ENCODE results near the gene PODN.

The PODN gene

DNA sequence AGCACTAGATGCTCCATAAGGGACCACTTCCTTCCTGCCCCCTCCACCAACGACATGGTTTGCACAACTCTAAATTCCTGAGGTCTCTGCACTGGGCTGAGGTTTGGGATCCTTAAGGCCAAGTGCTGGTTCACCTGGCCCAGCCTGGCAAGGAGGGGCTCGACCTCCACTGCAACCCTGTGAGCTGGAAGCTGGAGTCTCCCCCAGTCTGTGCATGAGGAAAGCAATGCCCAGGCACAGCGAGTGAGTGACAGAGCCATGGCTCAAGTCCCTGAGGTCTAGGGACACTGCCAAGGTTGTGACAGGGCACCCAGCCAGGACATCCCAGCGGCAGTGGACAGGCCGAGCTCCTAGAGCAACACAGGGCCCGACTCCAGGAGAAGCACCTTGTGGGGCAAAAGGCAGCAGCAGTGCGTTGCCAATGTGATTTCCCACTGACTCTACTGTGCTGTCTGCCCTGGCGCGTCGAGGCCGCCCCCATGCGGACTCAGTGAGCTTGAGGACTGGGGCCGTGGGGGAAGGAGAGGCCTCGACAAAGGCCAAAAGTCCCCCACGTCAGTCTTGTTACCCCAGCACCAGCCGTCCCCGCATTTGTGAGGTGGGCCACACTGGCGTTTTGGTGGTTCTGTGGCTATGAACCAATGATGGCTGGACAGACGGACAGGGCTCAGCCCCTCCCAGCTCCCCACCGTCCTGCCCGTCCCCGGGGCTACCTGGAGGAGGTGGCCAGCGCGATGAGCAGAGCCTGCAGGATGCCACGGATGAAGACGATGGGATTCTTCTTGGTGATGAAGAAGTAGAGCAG lies 30.0 kb downstream of the PODN start:
- no peak for DNase-seq

- no peak for DNase-seq
Measured at GRCh38 chr1:53092659-53093450, 30.8 kb downstream of the PODN start.

- DNase-seq: no peak
Measured at GRCh38 chr1:53093451-53093754, 31.4 kb downstream of the PODN start.

DNA sequence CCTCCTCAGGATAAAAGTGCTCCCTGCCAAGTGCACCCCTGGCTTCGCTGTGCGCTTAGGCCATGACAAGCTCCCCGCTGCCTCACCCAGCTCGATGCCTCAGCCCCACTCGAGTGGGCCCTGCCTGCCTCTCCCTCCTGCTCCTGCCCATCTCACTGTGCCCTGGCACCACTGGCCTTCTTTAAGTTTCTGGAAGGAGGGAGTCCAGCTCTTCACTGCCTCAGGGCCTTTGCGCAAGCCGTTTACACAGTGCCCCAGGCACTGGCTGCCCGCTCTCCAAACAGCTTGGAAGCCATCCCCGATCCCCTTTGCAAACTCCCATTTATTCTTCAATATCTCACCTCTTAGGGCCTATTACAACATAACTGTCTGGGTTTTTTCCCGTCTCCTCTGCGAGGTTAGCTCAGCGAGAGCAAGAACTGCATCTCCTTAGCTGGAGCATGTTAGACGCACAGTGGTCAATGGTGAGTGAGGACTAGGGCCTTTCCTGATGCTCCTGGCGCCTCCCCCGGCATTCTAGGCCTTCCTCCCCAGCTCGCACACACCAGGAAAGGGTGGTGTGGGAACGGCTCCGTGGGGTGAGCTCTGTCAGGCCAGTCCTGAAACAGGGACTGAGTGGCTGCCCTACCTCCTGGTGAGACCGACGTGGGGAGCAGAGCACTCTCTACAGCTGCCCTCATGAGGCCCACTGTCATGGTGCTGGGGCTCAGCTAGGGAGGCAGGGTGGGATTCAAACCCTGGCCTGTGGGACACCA lies 31.9 kb downstream of the PODN start:
- DNase-seq: no peak

DNA sequence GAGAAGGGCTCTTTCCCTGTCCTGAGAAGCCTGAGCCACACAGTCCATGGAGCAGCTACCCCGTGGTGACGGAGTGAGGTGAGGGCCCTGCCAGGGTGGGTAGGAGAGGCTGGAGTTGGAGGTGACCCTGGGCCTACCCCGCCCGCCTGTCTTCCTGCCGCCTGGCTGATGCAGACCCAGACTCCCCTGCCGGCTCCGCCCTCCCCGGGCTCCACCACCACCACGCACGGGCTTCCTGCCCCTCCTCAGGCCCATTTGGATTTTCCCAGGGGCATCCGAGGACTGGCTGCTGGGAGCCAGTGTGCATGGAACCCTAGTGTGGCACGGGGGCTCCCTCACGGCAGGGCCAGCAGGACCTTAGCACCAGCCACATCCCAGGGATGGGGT lies 32.5 kb downstream of the PODN start:
- DNase-seq: no peak

DNA sequence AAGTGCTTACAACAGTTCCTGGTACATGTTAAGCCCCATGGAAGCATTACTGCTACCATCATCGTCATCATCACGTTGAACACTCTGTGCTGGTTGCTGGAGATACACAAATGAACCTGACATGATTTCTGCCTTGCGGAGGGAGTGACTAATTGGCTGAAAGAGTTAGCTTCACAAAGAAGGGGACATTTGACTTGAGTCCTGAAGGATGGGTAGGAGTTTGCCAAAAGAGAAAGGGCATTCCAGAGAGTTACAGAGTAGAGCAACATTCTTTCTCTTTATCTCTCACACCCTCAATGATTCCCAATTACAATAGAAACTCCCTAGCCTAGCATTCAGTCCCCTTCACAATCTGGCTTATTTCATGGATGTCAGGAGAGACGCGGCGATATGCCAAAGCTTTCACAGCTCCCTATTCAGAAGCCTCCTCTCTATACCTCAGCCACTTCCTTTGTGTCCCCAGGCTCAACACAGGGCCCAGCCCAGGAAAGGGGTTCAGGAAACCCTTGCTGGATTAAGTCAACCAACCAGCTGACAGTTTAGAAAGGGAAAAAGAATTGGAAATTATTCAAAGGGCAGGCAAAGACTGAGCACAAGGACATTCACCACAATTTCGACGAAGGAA lies 42.4 kb downstream of the PODN start:
- no peak for DNase-seq

DNA sequence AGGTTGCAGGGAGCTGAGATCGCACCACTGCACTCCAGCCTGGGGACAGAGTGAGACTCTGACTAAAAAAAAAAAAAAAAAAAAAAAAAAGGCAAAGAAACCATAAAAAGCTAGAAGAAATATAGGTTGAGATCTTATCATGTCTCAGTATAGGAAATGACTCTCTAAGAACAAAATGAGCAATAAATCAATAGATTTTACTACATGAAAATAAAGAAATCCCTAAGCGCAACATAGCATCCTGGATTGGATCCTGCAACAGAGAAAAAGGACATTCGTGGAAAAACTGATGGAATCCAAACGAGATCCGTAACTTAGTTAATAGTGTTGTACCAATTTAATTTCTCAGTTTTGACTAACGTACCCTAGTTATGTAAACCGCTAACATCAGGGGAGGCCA lies 45.1 kb downstream of the PODN start:
- DNase-seq: no peak

DNA sequence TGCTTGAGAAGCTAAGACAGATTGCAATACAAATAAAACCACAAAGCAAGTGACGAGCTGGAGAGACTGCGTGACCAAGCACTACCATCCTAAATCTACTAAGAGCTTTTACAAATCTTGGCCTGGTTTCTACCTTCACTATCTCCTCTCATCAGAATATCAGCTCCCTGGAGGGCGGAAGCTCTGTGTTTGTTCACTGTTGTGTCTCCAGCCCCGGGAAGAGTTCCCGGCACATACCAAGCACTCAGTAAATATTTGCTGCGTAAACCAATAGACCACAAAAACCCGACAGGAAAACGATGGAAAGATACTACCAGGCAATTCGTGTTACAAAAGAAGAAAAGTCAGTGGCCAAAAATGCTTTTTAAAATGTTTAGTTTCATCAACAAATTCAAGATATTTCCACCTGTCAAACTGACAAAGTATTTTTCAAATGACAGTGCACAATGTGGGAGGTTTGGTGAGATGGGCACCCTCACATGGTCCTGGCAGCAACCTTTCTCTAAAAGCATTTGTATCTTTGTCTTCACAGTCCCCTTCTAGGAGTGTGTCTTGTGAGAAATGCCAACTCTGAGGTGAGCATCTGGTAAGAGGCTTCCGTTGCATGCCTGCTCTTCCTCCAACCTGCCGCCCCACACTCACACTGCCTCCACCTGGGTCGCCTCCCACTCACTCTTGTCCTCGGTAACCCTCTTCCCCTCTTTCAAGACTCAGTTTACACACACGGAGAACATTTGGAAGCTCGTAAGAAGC lies 45.7 kb downstream of the PODN start:
- peak; percentile 20 for DNase-seq

- DNase-seq: no peak
Measured at GRCh38 chr1:53108646-53109580, 46.9 kb downstream of the PODN start.

GRCh38 chr1:53110370-53111072 lies 48.5 kb downstream of the PODN start:
- DNase-seq: no peak

DNA sequence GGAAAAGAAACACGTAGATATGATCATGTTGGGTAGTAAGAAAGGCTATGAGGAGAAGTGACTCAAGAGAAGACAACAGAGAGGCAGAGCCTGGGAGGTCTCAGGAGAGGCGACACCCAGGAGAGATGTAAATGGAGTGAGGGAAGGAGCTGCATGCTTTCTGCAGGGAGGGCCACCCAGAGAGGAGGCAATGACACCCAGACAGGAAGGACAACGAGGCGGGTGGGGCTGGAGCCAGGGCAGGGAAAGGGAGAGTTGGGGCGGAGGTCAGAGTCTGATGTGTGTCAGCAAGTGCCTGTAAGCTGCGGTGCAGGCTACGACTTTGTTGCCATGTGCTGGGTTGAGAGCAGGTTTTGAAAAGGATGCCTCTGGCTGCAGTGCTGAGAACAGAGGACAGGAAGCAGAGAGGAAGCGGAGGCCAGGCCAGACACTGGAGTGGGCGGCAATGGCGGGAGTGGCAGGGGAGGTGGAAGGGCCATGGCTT lies 49.1 kb downstream of the PODN start:
- DNase-seq: no peak

- no peak for DNase-seq
Measured at GRCh38 chr1:53111693-53112092, 49.7 kb downstream of the PODN start.

DNA sequence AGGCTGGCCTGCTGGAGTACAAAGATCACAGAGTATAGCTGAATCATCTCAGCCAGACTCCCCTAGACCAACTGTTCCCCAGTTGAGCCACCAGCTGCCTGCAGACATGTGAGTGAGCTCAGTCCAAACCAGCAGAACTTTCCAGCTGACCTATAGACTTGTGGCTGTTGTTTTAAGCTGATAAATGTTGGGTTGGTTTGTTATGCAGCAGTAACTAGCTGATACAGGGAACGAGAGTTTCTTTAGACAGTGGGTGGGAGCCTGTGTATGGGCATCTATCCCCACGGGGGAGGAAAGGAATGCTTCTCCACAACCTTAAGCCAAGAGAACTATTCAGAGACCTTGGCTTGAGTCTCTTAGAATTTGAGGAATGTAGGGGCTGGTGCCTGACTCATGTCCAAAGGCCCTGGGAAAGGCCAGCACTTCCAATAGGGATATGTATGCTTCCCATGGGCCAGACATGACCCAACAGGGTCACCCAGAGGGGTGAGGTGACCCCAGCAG lies 50.3 kb downstream of the PODN start:
- no peak for DNase-seq

DNA sequence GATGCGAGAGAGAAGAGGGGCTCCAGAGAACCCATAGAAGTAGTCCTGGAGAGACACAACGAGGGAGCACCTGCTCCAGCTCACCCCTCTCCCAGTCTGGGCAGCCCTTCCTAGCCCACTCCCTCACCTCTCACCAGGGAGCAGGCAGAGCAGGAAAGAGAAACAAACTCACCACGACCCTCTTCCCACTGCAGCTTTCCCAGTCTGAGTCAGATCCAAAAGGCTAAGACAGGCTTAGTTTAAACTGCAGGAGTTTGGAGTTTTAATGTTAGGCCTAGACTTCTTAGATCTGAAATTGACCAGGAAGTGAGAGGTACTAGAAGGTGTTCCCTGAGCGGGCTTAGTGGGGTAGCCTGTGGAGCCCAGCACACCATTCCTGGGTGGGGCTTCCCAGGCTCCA lies 50.8 kb downstream of the PODN start:
- no peak for DNase-seq

GRCh38 chr1:53114090-53114489 lies 52.1 kb downstream of the PODN start:
- no peak for DNase-seq

GRCh38 chr1:53114581-53115400 lies 52.8 kb downstream of the PODN start:
- DNase-seq: no peak

GRCh38 chr1:53115403-53116306 lies 53.6 kb downstream of the PODN start:
- DNase-seq: peak; percentile 80

DNA sequence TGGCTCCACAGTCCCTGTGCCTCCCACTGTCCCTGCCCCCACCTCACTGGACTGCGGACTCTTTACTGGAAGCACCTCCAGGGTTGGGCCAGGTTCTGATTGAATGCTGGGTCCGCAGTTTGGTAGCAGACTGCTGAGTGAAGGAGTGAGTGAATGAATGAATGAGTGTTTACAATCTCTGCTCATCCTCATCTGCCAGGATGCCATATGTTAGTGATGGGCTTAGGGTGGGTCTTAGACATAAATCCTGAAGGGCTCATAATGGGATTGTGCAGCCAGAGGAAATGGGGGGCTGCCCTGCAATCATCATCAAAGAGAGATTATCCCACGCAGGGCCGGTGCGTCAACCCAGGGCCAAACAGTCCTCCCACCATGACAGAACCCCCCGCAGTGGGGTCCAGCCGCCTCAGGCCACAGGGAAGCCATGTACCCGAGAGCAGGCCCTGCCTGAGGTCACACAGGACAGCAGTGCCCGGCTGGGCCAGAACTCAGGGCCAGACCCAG lies 54.3 kb downstream of the PODN start:
- no peak for DNase-seq
